NK-92 treated with Interleukin-12 subunit alpha and Interleukin-12 subunit beta, amount 100 ng/mL, for 24 hours (cell line): ENCODE data around the gene SMURF1.
"Not testable (repeated sequence)": the region's sequence is repeated elsewhere in the genome, so short reads cannot be mapped to it uniquely, and the experiment has no call there.

Source experiments
- DNase-seq: peaks from one replicate; lab custom pipeline; 2025; lab: John Stamatoyannopoulos, UW

Gene SMURF1

DNA sequence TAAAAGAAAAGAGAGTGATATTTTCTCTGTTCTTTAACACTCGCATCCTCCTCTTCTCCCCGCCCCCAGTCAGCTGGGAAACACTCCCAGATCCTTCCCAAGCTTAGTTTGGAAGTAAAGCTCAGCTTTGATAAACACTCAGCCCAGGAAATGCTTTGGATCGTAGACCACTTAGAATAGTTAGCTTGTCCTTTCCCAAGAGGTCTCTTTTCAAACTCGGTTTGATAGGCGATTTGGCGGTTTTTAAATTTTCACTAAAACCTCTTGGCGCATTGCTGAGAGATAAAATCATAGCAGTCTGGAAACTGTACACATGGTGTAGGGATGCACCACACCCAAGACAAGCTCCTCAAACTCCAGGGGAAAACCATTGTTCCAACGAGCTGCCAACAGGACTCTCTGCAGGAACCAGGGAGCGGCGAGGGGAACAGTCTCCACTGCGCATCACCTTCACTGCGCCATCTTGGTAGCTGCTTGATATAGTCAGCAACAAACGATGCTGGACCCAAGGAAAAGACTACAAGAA, 22.3 kb downstream of the SMURF1 start:
- no peak for DNase-seq

DNA sequence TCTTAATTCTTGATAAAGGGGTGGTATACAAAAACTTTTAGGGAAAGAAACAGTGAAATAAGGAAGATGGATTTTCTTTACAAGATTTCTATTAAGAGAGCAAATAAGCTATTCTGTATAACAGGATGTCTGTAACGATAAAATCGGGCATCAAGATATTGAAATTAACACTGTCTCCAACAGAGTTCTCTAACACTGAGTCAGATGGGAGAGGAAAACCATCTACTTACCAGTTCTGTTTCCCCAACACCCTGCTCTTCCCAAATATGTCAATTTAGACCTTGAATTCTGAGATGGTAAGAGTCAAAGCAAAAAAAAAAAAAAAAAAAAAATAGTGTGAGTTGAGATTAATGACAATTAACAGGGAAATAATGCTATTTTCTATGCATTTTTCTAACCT, 23.0 kb downstream of the SMURF1 start:
- DNase-seq: no peak

DNA sequence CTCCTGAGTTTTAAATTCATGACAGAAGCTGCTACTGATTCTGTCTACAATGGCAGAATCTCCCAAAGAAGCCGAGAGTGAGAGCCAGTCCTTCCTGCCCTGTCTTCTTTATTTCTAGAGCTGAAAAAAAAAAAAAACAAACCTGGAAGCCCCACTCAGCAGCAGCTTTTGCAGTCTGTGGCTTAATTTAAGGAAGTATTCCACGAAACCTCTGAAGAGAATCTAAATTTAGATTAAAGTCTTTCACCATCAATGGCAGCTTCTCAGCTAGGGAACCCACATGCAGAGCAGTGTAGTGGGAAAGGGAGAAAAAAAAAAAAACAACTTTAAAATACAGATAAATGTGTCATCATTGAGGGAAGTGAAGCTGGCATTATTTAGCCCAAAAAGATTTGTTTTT, 23.4 kb downstream of the SMURF1 start:
- DNase-seq: no peak

DNA sequence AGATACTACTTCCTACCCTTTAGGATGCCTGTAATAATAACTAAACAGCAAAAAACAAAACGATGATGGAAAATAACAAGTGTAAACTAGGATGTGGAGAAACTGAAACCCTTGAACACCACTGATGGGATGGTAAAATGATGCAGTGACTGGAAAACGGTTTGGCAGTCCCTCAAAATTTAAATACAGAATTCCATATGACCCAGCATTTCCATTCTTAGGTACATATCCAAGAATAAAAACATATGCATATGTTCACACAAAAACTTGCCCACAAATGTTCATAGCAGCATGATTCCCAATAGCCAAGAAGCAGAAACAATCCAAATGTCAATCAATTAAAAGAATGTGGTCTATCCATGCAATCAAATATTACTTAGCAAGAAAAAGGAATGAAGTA, 25.8 kb downstream of the SMURF1 start:
- DNase-seq: no peak

DNA sequence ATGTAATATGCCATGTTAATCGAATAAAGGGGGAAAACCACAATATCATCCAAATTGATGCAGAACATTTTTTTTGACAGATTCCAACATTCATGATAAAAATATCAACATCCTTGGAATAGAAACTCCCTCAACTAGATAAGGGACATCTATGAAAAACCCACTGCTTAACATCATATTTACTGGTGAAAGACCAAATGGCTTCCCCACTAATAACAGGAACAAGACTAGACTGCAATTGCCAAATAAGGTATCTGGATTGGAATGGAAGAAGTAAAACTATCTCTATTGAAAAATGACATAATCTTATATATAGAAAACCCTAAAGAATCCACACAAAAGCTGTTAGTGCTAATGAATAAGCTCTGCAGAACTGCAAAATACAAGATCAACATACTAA, 27.8 kb downstream of the SMURF1 start:
- DNase-seq: no peak

DNA sequence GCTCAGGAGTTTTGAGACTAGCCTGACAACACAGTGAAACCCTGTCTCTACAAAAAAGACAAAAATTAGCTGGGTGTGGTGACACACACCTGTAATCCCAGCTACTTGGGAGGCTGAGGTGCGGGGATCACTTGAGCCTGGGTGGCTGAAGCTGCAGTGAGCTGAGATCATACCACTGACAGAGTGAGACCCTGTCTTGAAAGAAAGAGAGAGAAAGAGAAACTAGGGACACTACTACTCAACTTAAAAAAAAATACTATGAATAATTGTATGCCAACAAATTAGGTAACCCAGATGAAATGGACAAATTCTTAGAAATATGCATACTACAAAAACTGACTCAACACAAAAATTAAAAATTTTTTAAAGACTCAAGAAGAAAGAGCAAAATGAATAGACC, 28.5 kb downstream of the SMURF1 start:
- DNase-seq: no peak

DNA sequence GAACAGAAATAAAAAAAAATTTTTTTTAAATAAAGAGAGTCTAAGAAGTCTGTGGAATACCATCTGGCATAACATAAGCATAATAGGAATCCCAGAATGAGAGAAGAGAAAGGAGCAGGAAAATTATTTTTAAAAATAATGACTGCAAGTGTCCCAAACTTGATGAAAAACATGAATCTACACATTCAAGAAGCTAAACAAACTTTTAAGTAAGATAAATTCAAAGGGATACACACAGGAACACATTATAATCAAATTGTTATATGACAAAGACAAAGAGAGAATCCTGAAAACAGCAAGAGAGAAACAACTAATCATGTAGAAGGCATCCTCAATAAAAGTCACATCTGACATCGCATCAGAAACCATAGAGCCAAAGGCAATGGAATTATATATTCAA, 30.9 kb downstream of the SMURF1 start:
- no peak for DNase-seq

DNA sequence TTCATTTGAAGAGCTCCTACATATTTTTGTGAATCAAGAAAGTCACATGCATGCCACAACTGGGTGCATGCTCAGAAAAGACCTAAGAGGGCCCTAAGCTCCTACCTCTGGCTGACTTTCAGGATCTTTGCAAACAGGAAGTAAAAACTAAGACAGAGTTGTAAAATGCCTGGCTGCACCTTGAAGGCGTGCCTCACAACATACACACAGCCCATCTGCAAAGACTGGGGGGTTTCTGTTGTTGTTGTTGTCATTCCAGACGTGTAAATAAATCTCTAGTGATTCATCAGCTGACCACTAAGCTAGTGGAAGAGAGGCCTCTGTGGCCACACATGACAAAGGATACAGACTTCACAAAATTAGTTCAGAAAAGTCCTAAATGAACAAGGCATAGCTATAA, 31.8 kb downstream of the SMURF1 start:
- DNase-seq: no peak

DNA sequence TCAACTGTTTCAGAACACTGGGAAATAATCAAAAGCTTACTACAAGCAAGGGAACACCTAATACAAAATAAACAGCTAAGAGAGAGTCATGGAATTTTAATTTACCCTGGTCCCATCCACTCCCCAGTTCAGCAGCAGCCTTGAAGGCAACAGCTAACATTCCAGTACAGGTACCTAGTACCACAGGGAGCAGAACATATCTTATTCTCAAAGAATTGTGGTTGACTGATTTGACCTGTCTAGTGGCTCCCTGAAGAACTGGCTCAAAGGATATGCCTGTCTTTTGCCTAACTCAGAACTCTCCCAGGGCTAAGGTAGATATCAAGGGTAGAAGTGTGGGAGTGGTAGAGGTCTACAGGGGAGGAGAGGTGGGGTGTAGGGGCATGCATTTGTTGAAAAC, 32.3 kb downstream of the SMURF1 start:
- no peak for DNase-seq

DNA sequence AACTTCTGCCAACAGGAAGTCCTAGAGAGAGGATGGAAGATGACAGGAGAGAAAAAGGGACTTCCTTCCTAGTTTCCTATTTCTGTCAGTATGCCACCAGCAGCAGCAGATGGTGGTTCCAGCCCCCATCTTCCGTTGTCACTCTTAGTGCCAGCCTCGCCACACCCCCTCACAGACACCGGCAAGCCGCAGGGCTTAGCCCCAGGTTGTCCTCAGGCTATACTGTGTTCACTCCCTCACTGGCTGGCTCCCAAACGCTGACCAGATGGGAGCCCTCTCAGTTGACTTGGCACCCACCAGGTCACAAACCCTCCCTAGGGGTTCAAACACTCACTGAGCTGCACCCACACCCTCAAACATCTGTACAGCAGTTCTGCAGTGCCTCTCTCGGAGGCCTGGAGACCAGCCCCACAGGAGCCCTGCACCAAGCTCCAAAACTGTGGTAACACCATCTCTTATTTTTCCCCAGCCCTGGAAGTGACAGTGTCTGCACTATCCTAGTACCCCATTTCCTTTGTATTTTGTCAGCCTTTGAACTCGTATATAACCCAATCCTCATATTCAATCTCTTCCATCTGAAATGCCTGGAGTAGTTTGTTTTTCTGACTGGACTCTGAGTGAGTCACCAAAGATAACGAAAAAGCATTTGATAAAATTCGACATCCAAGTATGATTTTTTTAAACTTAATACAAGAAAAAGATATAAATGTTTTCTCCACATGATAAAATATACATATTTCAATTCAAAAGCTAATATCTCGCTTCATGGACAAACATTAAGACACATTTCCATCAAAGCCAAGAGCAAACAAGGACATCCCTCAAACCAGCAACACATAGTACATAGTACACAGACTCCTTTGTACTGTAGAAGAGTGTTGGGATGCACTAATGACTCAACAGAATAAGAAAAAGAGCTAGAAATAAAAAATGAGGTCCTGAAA, 34.5 kb downstream of the SMURF1 start:
- no peak for DNase-seq

DNA sequence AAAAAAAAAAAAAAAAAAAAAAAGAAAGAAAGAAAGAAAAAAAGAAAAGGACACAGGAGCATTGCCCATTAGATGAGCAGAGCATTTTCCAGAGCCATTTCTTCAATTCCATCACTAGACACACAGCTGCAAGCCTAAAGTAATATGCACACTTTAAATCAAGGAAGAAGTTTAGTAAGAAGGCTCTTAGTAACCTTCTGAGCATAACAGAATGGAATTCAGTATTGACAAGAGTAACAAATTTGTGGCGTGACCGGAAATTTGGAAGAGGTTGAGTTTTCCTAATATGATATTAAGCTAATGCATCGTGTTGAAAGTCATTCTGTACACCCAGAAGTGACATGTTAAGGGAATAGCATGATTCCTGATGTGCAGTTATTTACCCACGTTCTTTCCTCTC, 35.3 kb downstream of the SMURF1 start:
- no peak for DNase-seq

DNA sequence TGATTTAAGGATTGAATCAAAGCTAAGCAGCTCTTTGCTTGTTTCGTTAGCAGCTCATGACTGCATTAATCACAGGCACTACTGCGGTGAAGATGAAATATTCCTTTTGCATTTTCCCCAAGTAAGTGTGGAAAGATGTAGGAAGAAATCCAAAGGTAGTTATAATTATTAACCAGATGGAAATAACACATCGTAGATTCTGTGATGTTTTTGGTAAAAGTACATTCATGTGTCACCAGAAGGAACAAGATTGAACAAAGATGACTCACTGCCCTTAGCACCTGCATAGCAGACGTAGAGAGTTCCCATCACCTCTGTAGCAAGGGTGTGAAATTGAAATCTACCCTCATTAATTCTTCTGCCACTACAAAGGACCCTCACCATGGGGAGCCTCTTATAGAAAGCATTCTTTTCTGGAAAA, 37.1 kb downstream of the SMURF1 start:
- DNase-seq: no peak

DNA sequence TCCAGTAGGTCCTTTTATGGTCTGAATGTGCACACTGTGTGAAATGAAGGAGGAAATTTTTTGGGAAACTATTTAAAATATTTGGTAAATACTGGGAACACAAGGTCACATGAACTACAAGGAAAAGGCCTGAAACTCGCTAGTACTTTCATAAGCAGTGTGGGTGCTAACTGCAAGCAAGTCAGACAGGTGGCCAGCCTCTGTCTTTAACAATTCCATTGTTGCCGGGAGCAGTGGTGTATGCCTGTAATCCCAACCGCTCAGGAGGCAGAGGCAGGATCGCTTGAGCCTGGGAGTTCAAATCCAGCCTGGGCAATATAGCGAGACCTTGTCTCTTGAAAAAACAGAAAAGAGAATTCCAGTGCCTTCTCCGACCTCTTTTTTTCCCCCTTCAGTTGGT, 37.5 kb downstream of the SMURF1 start:
- no peak for DNase-seq

DNA sequence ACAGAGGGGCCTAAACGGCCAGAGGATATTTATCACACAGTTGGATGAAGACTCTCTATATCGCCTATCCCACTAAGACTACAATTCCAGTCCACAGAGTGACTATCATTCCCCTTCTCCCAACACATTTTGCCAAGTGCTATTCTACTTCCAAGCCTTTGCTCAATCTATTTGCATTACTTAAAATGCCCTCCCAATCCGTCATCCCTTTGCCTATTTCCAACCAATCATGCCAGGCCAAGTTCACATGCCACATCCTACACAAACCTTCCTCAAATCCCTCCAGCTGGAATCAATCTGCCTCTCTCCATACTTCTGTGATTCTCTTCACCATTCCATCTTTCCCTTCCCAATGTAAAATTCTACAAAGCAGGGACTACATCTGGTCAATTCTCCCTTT, 38.2 kb downstream of the SMURF1 start:
- DNase-seq: no peak

DNA sequence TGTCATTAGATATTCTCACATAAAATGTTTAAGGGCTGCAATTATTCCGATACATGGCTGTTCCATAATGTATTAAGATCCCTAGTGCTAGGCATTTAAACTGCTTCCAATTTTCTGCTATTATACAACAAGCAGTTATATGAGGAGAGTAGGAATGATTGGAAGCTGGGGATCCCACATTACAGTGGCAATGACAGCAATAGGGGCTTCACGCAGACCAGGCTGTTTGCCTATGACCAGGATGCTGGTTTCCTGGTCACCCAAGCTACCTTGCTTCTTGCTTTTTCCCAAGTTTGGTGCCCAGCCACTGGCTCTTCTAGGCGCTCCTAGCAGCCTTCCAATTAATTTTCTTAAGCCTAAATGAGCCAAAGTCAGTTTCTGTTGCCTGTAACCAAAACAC, 39.3 kb downstream of the SMURF1 start:
- no peak for DNase-seq

DNA sequence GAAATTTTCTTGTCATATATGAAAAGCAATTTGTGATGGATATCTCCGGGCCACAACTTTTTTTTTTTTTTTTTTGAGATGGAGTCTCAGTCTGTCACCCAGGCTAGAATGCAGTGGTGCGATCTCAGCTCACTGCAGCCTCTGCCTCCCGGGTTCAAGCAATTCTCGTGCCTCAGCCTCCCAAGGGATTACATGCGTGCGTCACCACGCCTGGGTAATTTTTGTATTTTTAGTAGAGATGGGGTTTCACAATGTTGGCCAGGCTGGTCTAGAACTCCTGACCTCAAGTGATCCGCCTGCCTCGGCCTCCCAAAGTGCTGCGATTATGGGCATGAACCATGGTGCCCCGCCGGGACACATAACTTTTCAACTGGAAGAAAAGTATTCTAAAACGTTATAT, 40.1 kb downstream of the SMURF1 start:
- DNase-seq: not testable (repeated sequence)

DNA sequence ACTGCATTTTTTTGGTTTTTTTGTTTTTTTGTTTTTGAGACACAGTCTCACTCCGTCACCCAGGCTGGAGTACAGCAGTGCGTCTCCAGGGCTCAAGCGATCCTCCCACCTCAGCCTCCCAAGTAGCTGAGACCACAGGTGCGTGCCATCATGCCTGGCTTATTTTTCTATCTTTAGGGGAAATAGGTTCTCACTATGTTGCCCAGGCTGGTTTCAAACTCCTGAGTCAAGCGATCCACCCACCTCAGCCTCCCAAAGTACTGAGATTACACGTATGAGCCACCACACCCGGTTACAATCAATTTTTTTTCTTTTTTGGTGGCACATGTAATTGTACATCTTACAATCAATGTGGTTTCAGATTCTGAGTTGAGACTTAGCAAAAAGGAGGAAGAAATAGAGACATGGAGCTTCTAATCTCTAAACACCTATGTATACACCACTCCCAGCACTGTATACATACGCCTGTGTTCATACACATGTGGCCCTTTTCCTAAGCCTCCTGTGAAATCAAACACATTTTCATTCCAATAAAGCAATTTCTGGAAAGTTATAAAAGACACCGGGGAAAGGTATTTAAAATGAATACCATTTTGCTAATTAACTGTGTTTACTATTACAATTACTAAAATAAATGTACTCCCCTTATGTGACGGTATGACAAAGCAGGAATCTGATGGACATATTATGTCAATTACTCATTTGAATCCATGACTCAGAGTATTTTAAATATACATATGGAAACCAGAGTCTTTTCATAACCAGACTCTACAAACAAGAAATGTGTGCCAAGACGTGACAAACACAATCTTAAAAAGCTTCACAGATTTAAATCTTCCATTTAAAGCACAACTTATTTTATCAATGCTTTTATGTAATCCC, 40.9 kb downstream of the SMURF1 start:
- no peak for DNase-seq

DNA sequence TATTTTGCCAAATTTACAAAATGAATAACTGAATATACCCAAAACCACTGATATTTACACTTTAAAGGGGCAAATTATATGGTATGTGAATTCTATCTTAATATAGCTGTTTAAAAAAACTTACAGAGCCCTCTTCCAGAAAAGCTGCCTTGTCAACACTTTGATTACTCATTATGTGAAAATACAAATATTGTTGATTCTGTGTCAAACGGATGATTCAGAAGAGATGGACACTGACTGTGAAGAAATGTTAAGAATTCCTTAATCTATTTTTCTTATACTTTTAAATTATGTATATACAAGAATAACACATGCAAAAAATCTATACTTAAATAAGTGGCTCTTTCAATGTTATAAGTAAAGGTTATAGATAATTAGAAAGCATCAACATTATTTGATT, 41.5 kb downstream of the SMURF1 start:
- DNase-seq: no peak

DNA sequence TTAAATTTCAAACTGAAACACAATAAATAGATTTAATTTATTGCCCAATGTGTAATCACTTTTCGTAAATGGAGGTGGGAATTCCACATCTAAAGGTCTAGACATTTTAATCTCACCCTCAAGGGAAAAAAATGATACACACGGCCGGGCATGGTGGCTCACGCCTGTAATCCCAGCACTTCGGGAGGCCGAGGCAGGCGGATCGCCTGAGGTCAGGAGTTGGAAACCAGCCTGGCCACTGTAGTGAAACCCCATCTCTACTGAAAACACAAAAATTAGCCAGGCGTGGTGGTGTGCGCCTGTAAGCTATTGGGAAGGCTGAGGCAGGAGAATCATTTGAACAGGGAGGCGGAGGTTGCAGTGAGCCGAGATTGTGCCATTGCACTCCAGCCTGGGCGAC, 42.4 kb downstream of the SMURF1 start:
- DNase-seq: not testable (repeated sequence)

DNA sequence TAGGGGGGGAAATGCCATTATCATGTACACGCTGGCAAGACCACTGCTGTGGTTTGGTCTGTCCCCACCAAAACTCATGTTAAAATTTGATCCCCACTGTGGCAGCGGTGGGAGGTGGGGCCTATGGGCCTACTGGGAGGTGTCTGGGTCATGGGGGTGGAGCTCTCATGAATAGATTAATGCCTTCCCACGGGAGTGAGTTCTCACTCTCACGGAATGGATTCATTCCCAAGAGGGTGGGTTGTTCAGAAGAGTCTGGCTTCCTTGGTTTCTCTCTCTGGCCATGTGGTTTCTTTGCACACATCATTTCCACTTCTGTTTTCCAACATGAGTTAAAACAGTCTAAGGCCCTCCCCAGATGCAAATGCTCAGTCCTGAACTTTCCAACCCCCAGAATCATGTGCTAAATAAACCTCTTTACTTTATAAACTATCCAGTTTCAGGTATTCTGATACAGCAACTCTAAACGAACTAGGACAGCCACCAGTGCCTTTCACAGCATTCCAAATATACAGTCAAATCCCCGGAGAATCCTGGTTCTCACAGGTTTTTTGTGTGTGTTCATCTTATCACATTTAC, 44.3 kb downstream of the SMURF1 start:
- no peak for DNase-seq

DNA sequence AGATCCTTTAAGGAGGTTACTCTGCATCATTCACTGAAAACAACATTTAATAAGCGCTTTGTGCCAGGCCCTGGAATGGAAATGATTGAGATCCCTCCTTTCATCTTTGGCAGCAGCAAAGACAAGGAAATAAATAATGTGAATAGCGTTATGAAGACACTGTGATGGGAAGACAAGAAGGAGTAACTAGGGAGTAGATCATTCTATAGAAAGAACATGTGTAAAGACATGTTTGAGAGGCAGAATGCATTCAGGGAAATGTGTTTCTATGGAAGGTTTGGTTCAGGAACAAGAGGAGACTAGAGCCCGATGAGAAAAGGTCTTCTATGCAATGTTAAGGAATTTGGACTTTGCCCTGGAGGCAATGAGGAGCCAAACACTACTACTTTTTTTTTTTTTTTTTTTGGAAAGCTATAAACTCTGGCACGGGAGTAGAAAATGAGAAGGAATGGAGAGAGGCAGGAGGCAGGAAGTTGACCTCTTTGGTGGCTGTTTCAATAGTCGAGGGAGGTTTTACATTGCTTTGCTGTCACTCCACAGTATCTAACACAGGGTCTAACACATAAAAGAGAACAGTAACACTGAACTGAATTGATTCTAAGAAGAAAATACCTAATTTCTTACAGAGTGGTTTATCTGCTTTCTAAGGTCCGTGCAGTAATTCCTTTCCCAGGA, 44.9 kb downstream of the SMURF1 start:
- no peak for DNase-seq

DNA sequence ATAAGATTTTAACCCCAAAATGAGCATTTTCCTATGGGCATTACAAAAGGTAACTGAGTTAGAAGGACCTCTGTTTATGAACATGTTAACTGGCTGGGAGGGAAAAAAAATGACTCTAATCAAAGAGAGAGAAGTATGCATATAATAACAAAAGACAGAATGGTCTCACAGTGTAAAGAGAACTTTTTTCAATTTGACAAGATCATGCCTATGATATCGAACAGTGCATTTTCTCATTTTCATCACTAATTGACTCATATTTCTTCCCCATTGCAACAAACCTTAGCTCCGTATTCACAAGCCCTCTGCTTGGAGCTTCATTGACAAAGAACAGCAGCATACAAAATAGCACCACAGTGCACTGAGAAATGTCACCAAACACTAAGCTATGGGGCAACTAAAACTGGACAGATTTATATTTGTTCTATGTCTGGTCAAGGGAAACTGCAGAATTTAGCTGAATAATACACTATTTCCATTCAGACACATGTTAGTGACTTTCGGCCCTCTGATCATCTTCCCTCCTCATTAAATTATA, 45.6 kb downstream of the SMURF1 start:
- DNase-seq: no peak
